IPS DF 4.7 (cell line): ENCODE measurements around the gene EIF4EBP3.

Source experiments
- DNase-seq: peaks from one replicate; pipeline ENCODE4 v3.0.0-alpha.2; 2013; ENCODE audit warnings: low spot score; ENCODE audit errors: extremely low read depth

The EIF4EBP3 gene

DNA sequence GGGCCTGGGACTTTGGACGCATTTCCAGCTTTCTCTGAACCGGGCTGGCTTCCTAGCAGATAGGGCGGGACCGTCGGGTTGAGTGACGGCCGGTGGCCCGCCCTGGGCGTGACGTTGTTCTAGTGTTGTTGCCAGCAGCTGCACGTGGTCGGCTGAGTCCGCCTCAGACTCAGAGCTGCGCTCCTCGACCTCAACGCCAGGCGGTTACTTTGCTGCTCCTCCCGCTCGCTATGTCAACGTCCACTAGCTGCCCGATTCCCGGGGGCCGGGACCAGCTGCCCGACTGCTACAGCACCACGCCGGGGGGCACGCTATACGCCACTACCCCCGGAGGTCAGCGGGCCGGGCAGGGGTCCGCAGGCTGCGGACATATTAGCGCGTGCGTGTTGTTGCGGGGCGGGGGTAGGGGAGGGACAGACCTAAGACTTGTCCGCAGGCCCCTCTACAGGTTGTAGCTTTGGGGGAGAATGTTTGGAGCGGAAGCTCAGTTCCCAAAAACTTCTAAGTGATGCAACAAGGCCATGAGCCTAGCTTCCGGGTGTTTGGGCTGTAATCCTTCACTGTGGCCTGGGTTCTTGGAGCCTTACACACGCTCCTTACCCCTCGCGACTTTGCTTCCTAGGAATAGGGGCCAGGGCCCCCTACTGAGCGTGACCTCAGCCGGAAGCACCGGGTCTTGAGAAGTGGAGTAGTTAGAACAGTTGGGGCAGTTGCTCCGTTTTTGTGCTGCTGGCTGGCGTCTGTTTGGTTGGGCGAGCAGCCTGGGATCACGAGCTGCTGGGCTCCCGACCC, at the start of gene EIF4EBP3:
TSS of gene EIF4EBP3 (plus strand) at position 155 of the 792 bp plus-strand sequence. CDS start at position 231, 76 bp downstream.
- peak; percentile 91 for DNase-seq

DNA sequence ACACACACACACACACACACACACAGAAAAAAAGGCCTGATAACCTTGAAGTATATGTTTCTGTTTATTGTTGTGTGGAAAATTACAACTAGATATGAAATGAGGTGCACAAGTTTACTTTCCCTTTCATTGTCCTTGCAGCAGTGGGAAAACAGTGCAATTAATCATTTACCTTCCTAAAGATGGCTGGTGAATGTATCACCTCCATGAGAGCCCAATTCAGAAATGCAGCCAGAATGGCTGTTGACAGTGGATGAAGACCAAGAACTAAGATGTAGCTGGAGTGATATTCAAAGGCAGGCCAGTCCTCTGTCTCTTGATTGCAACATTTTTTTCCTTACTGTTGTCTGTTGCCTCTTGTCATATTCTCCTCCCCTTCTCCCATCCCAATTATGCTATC, 49.6 kb upstream of the EIF4EBP3 start:
- no peak for DNase-seq

DNA sequence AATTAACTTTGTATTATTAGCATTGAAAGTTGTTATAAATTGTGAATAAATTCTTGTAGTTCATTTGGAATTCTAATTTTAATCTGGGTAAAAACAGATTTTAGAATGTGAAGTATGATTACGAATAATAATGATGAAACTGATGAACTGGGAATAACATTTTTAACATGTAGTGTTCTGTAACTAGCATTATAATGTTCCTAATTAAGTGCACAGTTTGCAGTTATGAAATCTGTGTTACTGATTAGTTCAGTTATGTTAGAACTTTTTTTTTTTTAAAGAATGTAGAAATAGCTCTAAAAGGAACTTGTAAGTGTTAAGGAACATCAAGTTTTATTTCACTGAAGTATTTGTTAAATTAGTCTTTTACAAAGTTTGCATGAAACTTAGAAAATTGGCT, 48.9 kb upstream of the EIF4EBP3 start:
- no peak for DNase-seq

DNA sequence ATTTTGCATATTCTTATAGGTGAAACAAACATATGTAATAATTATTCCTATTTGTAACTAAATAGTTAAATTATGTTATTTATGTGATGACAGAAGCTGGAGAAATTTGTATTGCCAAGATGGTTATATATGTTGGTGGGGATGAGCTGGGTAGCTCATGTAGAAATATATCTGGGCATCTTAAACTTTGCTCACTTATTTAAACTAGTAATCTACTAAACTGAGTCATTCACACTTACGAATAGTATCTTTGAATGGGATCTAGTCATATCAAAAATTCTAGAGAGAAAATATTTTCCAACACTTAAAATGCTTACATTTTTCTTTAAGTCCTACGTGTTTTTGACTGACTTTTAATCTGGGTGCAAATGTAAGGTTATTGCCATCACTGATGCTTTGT, 44.6 kb upstream of the EIF4EBP3 start:
- DNase-seq, result no peak

DNA sequence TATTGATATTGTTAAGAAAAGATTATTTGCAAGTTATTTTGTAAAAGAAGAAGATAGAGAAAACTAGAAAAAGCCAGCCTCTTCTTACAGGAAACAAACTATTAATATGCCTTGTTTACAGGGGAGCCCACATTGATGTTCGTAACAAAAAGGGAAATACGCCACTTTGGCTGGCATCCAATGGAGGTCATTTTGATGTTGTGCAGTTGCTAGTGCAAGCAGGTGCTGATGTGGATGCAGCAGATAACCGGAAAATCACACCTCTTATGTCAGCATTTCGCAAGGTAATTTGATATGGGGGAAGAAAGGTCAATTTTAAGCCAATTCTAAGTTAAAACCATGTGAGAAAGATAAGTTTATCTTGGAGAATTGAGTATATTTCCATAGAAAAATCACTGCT, 37.6 kb upstream of the EIF4EBP3 start:
- DNase-seq, result no peak

DNA sequence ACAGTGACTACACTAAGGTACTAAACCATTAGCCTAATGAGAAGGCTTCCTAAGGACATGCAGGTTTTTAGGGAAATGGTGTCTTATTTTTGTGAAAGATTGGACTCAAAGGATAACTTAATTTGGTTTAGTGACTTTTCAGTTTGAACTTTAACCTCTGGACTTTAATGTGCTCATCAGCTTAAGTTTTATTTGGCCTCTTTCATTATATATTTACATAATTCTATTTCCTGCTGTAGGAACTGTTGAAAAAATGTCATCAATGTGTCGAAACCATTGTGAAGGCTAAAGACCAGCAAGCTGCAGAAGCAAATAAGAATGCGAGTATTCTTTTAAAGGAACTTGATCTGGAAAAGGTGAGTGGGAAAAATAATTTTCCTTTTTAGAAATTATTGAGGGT, 34.3 kb upstream of the EIF4EBP3 start:
- no peak for DNase-seq

DNA sequence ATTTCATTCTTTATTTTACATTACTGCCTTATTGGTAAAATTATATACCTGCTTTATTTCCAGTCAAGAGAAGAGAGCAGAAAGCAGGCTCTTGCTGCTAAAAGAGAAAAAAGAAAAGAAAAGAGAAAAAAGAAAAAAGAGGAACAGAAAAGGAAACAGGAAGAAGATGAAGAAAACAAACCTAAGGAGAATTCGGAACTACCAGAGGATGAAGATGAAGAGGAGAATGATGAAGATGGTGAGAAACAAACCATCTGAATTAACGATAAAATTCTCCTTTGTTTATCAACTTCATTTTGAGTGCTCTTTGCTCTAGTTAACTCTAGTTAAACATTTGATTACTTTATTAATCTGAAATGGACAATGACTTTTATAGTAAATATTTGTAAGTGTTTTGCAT, 23.5 kb upstream of the EIF4EBP3 start:
- DNase-seq, result no peak

DNA sequence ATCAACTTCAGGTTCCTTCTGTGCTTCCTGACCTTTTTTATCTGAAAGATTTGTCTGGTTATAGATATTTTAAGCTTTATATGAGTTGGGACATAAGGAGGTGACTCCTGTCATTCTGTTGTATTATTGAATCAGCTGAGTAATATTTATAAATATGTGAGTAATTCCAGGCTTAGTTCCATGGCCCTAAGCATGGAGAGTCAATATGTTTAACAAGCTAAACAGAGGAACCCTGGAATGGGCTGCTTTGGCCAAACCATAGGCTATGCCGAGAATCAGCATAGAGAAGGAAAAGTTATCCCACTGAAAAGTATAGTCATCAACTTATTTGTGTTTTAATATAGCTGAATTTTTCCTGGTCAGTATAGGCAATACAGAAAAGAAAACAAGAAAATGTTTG, 7.2 kb upstream of the EIF4EBP3 start:
- no peak for DNase-seq

DNA sequence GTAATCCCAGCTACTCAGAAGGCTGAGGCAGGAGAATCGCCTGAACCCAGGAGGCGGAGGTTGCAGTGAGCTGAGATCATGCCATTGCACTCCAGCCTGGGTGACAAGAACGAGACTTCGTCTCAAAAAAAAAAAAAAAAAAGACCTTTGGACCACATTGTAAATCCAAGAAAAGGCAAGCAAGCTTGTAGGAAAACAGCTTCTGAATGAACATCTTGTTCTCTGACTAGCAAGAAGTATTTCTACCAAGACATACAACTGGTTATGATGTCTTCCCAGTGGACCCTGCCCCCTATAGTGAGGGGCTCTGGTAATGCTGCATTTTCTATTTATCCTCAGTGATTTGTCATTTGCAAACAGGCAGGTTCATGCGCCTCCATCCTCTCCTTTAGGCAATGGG, 4.5 kb upstream of the EIF4EBP3 start:
- no peak for DNase-seq

DNA sequence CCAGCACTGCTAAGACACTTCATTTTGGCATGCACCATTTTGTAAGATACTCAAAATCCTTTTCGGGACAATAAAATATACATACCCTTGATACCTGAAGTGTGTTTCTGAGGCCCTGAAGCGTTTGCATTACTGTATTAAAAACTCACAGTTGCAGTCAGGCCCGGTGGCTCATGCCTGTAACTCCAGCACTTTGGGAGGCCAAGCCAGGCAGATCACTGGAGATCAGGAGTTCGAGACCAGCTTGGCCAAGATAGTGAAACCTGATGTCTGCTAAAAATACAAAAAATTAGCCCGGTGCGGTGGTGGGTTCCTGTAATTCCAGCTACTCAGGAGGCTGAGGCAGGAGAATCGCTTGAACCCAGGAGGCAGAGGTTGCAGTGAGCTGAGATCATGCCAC, 2.5 kb upstream of the EIF4EBP3 start:
- no peak for DNase-seq

DNA sequence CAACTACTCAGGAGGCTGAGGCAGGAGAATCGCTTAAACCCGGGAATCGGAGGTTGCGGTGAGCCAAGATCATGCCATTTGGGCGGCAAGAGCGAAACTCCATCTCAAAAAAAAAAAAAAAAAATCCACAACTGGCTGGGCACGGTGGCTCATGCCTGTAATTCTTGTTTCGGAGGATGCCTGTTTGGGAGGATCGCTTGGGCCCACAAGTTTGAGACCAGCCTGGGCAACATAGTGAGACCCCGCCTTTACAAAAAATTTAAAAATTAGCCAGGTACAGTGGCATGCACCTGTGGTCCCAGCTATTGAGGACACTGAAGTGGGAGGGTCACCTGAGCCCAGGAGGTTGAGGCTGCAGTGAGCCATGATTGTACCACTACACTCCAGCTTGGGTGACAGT, 1.9 kb upstream of the EIF4EBP3 start:
- no peak for DNase-seq

DNA sequence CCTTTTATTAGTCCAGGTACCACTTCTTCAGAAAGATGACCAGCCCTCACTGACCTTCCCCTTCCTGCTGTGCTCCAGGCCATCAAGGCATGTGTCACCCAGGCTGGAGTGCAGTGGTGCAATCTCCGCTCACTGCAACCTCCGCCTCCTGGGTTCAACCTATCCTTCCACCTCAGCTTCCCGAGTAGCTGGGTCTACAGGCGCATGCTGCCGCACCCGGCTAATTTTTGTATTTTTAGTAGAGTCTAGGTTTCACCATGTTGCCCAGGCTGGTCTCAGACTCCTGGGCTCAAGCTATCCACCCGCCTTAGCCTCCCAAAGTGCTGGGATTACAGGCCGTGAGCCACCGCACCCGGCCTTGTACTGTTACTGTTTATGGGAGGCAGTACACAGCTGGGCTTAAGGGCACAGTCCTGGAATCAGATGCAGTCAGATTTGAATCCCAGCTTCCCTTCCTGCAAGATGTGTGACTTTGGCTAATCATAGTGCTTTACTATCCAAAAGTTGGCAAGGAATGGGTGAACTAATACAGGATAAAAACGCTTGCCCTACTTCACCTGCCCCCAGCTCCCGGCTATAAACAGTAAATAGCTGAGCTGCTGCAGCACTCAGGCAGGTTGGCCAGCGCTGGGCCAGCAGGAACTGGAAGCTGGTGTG, 483 bp upstream of the EIF4EBP3 start:
- no peak for DNase-seq

DNA sequence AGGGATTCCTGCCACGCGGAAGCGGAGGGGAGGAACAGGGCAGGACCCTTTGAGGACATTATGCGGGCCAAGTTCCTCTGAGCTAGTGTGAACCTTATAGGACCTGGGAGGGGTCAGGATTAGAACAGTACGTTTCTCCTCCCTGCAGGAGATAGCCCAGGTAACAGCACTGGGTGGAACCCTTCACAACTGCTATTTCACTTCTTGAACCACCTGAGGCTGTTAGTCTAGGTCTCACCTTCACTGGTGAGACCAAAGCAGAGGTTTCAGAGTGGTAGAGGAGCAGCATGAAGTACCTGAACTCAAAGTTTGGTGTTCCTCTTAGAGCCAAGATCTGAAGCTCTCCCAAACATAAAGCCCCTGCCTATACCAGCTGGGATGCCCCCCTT, 832 bp downstream of the EIF4EBP3 start:
- DNase-seq, result no peak

DNA sequence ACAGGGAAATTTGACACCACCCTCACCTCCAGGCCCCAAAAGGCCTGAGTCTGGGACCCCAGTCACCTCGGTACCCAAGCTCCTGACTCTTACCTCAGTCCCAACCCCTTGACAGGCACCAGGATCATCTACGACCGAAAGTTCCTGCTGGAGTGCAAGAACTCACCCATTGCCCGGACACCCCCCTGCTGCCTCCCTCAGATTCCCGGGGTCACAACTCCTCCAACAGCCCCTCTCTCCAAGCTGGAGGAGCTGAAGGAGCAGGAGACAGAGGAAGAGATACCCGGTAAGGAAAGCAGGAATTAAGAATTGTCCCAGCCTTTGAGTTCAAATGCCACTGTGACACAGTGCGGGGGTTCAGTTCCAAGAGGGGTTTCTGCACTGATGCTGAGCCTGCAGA, 1.3 kb downstream of the EIF4EBP3 start:
- no peak for DNase-seq

DNA sequence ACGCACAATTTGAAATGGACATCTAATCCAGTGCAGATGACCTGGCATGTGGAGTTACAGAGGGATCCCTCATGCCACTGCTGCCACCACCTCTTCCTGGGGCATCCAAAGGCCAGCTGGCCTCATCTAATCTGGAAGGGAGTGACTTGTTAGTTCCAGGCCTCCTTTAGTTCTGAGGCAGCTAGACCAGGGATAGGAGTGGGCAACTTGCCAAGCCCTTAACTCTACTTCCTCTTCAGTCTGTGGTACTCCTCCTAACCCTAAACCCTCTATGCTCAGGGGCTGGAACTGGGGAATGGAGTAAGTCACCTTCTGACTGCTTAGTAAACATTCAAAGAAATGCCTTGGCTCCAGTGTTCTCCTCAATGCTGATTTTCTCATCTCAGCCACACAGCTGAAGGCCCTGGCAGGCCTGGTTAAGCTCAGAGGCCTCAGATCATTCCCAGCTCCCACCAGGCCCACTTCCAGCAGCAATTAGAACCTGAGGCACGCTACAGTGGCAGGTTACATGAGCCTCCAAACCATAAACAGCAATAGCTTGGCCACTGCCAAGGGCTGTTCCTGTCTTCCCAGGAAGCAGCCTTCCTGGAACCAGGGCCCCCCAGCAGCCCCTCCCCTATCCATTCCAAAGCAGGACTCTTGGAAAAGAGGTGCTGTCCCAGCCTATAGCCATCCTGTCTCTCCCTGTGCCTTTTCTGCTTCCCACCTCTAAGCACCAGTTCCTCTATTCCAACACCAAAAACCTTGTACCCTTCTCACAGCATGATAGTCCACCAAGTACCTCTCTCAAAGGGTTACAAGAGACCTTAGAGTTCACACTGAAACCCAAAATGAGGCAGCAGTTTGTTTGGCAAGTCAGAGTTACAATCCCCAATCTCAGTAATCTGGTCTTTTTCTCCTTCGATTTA, 2.0 kb downstream of the EIF4EBP3 start:
- no peak for DNase-seq

DNA sequence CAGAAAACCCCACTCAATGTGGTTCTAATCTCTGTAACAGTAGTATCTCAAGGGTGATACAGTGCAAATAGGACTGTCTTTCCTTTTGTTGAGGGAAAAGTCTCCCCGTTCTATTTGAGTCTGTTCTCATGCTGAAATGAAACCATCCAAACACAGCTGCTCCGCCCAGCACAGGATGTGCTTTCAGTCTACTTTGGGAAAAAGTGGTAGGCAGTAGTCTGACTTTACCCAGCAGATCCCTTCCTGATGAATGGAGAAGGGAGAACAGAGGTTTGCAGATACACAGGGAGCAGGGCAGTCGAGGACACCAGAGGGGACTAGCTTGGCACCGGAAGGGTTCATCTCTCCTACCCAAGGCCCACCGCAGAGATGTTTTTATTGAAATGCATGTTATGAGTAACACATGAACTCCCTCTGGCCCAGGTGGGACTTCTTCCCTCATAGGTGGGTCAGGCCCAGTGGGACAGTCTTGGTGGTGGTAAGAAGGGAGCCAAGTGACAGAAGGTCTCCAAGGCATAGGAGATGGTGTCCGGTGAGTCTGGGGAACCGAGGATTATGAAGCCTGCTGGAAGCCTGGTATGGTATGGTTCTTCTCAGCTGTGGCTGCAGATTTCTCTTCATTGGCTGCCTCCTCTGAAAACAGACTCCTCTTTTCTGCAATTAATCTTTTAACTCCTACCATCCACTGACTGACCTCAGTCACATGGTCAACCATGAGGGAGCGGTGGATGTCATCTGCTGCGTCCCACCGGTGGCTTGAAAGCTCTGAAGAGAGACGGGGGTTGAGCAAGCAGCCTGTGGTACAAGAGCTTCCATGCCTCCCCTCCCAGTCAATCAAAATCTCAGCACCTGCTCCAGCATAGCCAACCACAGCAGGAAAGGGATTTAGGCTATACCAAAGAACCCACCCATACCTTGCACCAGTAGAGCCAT, 3.0 kb downstream of the EIF4EBP3 start:
- DNase-seq, result no peak

DNA sequence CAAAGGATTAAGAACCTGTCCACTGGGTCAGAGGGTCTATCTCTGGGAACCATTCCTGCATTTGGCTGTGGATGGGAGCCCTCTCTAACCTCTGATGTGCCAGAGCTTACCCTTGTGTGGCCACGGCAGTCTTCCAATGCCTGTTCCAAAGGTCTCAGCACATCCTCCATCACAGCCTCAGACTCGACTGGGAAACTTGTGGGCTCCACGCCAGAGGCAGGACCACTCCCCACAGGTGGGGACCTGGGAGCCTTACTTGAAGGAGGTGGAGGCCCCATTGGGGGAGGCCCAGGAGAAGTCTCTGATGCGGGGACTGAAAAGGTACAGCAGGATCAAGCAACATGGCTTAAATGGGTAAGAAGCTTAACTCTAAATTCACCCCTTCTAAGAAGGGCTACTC, 4.4 kb downstream of the EIF4EBP3 start:
- DNase-seq, result no peak

DNA sequence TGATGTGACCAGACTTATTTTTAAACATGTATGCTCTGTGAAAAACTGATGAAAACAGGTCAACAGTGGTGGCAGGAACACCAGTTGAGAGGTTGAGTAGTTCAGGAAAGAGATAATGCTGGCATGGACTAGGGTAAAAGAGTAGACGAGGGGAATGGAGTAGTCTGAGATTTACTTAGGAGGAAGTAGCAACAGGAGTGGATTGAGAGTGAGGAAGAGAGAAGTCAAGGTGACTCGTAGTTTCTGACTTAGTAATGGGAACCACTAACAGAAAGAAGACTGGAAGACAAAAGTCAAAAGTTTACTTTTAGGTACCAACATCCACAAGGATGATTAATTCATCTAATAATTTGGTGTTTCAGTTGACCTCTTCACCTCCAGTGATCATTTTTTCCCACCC, 6.2 kb downstream of the EIF4EBP3 start:
- DNase-seq, result no peak

DNA sequence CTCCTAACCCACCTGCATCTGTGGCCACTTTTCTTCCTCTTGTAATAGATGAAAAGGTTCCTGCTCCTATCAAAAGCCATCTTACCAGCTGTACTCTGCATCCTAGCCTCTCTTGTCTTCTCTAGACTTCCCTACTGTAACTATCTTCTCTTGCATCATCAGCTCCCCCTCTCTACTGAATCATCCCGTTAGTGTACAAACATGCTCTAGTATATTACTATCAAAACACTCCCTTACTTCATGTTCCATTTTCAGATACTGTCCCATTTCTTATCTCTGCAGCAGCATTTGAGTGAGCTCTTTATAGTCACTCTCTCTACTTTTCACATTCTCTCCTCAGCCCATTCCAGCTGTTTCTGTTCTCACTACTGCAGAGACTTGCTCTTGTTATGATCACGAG, 7.0 kb downstream of the EIF4EBP3 start:
- no peak for DNase-seq

DNA sequence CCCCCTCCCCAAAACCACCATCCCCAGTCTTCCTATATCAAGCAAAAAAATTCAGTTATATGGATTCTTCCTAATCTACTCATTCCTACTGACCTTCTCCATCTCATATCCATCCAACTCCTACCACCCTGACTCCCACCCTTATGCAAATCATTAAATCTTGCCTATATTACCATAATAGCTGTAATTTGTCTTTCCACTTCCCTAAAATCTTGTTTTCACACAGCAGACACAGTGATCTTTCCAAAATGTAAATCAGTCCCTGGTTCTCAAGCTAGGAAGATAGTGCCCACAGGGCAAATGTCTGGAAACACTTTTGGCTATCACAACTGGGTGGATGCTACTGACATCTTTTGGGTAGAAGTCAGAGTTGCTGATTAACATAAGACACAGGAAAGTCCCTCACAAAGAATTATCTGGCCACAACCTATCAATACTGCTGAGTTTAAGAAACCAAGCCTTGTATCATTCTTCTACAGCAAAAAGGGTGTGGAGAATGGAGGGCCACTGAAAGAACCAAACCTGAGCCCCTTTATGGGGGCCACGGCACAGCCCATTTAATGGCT, 8.4 kb downstream of the EIF4EBP3 start:
- no peak for DNase-seq

DNA sequence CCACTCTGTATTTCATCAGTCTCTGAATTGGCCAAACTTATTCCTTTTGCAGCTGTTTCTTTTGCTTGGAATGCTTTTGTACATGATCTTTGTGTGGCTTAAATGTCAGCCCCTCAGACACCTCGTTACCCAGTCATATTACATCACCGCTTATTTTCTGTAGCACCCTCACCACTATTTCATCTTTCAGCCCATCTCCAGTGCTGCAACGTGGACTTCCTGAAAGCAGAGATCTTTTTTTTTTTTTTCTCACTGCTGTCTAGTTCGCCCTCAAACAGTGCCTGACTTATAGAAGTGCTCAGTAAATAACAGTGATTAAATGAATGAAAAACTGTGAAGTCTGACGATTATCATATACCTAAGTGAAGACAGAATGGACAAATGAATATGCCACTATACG, 9.0 kb downstream of the EIF4EBP3 start:
- no peak for DNase-seq
